Measurements from ENCODE around the gene CLDN14. TPM values are rescaled to one million over a fixed set of nuclear protein-coding genes. Genes with fewer than 3 reads are reported as not detected.

Gene CLDN14
- total RNA-seq, 1 donor from 2014 or later: not detected

DNA sequence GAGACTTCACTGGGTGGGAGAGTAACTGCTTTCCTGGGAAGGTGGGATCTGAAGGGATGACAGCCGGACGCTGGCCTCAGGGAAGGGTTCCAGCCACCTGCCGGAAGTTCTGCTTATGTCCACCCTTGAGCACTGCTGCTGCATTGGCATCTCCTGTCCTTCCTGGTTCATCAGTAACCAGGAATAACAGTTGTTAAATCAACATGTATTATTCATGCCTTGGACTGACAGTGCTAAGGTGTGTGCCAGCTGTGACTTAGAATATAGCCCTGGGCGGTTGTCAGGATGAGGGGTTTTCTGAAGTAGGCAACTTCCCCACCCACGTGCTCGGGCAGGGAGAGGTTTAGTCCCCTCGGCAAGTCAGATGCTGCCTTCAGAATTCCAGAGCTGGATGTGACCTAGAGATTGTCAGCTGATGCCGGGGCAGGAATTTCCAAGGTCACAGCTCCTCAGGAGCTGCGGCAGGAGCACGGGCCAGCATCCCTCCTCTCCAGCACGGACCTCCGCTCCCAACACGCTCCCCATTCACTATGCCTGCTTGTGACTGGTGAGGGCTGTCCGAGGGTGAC lies 17.9 kb downstream of the CLDN14 start:
- H3K27ac Mint-ChIP-seq: no peak overlapping the region
- peaks cover 8% of the 10 kb centered on the region for H3K4me1 Mint-ChIP-seq (ENCODE audit: unreplicated experiment)
- H3K9me3 Mint-ChIP-seq: no peaks in the 10 kb centered on the region
- H3K36me3 Mint-ChIP-seq: no peaks in the 10 kb centered on the region
- H3K27me3 Mint-ChIP-seq: peaks cover 12% of the 10 kb centered on the region
- no peak for DNase-seq (ENCODE audit: extremely low spot score, unreplicated experiment)
- TF ChIP-seq CTCF (conservative IDR thresholded peaks at IDR 0.05): no peak
- no peak overlapping the region for H3K4me3 Mint-ChIP-seq

DNA sequence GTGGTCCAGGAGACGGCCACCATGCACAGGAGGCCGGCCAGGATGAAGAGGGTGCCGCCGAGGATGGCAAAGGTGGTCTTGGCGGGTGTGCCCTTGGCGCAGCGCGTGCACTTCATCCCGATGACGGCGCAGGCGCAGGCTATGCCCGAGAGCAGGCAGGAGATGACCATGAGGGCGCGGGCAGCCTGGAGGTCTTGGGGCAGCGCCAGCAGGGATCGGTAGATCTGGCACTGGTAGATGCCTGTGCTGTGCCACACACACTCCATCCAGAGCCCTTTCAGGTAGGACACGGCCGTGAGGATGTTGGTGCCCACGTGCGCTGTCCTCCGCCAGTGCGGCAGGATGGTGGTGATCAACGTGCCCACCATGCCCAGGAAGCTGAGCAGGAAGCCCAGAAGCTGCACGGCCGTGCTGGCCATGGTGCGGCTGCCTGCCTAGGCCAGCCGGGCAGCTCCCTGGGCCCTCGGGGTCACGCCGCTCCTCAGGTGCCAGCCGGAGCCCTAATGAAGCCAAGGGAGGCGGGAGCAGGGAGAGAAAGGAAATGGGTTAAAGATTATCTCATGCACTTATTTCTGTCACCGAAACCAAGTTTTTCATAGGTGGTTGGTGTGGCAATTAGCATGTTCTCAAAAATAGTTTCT lies 18.5 kb downstream of the CLDN14 start:
- H3K9me3 Mint-ChIP-seq: no peaks in the 10 kb centered on the region
- DNase-seq (ENCODE audit: extremely low spot score, unreplicated experiment): no peak
- no peaks in the 10 kb centered on the region for H3K36me3 Mint-ChIP-seq
- peaks cover 12% of the 10 kb centered on the region for H3K27me3 Mint-ChIP-seq
- no peak for TF ChIP-seq CTCF (conservative IDR thresholded peaks at IDR 0.05)
- H3K4me1 Mint-ChIP-seq (ENCODE audit: unreplicated experiment): peaks cover 8% of the 10 kb centered on the region
- H3K4me3 Mint-ChIP-seq: no peak overlapping the region
- H3K27ac Mint-ChIP-seq: no peak overlapping the region

DNA sequence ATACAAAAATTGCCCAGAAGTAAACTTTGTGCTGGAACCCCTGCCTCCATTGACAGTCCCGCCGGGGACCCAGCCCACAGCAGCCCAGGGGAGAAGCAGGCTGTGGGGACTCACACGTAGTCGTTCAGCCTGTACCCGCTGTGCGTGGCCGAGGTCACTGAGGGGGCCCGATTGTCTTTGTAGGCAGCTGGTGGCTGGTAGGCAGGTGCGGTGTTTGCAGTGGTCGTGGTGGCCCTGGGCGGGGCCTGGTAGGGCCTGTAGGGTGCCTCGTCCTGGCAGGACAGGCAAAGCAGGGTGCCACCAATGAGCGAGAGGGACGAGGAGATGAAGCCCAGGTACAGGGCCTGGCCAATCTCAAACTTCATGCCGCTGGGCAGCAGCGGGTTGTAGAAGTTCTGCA lies 19.1 kb downstream of the CLDN14 start:
- peaks cover 12% of the 10 kb centered on the region for H3K27me3 Mint-ChIP-seq
- H3K27ac Mint-ChIP-seq: no peak overlapping the region
- no peaks in the 10 kb centered on the region for H3K9me3 Mint-ChIP-seq
- no peaks in the 10 kb centered on the region for H3K36me3 Mint-ChIP-seq
- no peak for DNase-seq (ENCODE audit: extremely low spot score, unreplicated experiment)
- H3K4me1 Mint-ChIP-seq (ENCODE audit: unreplicated experiment): peaks cover 8% of the 10 kb centered on the region
- no peak for TF ChIP-seq CTCF (conservative IDR thresholded peaks at IDR 0.05)
- H3K4me3 Mint-ChIP-seq: no peak overlapping the region

GRCh38 chr21:36459098-36459497 lies 20.8 kb downstream of the CLDN14 start:
- peaks cover 11% of the 10 kb centered on the region for H3K27me3 Mint-ChIP-seq
- no peak overlapping the region for H3K4me3 Mint-ChIP-seq
- H3K36me3 Mint-ChIP-seq: no peaks in the 10 kb centered on the region
- no peak for DNase-seq (ENCODE audit: extremely low spot score, unreplicated experiment)
- H3K27ac Mint-ChIP-seq: no peak overlapping the region
- TF ChIP-seq CTCF (conservative IDR thresholded peaks at IDR 0.05): no peak
- H3K4me1 Mint-ChIP-seq (ENCODE audit: unreplicated experiment): peaks cover 16% of the 10 kb centered on the region
- H3K9me3 Mint-ChIP-seq: no peaks in the 10 kb centered on the region

- TF ChIP-seq CTCF (conservative IDR thresholded peaks at IDR 0.05): no peak
- Mint-ChIP-seq H3K9me3 (no peaks in the 10 kb centered on the region), H3K27me3 (peaks cover 3% of the 10 kb centered on the region), H3K27ac (no peak overlapping the region), H3K36me3 (no peaks in the 10 kb centered on the region), H3K4me1 (ENCODE audit: unreplicated experiment) (peaks cover 20% of the 10 kb centered on the region), H3K4me3 (no peak overlapping the region)
- no peak for DNase-seq (ENCODE audit: extremely low spot score, unreplicated experiment)
Observed at GRCh38 chr21:36456729-36457414, 23.1 kb downstream of the CLDN14 start.
